Activated naive CD4-positive, alpha-beta T cell treated with anti-CD3 and anti-CD28 coated beads, Interleukin-2, amount 50 U/mL, for 24 hours (primary cell): ENCODE results near the gene AUTS2.
"Not testable (repeated sequence)": the region's sequence is repeated elsewhere in the genome, so short reads cannot be mapped to it uniquely, and the experiment has no call there.

Experiments used
- H3K27ac Mint-ChIP-seq: one replicate; pipeline ENCODE4 v1.8.0; 2021; ENCODE audit warnings: mild to moderate bottlenecking, mixed read lengths
- H3K27me3 Mint-ChIP-seq: one replicate; pipeline ENCODE4 v1.8.0; 2021; ENCODE audit warnings: mixed read lengths
- H3K36me3 Mint-ChIP-seq: one replicate; pipeline ENCODE4 v1.8.0; 2021; ENCODE audit warnings: mixed read lengths
- H3K4me1 Mint-ChIP-seq: one replicate; pipeline ENCODE4 v1.8.0; 2021; ENCODE audit warnings: mixed read lengths
- H3K4me3 Mint-ChIP-seq: one replicate; pipeline ENCODE4 v1.8.0; 2021; ENCODE audit warnings: mild to moderate bottlenecking, mixed read lengths
- H3K9me3 Mint-ChIP-seq: one replicate; pipeline ENCODE4 v1.8.0; 2021; ENCODE audit warnings: mixed read lengths

Gene AUTS2

DNA sequence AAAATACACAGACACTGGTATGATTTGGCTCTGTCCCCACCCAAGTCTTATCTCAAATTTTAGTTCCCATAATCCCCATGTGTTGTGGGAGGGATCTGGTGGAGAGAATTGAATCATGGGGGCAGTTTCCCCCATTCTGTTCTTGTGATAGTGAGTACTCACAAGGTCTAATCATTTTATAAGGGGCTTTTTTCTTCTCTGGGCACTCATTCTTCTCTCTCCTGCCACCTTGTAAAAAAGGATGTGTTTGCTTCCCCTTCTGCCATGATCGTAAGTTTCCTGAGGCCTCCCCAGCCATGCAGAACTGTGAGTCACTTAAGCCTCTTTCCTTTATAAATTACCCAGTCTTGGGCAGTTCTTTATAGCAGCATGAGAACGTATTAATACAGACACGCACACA lies 677.3 kb downstream of the AUTS2 start:
- not testable (repeated sequence) for H3K27me3 Mint-ChIP-seq, H3K4me1 Mint-ChIP-seq, H3K9me3 Mint-ChIP-seq, H3K4me3 Mint-ChIP-seq, H3K36me3 Mint-ChIP-seq, H3K27ac Mint-ChIP-seq

DNA sequence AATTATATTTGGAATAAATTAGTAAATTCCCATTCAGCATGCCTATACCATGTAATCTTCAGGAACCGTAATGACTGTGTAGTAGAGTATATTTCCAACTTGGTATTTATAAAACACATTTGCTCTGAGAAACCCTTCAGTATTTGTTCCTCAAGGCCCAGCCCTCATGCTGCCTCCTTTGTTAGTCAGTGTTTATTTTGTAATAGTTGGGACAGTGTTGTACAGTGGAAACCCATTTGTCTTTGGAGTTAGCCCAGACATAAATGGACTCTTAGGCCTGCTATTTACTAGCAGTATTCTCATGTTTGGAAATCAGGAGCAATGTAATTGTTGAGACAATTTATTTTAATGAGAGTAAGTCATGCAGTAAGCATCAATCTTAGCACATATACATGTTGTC lies 686.9 kb downstream of the AUTS2 start:
- no peak overlapping the region for H3K4me3 Mint-ChIP-seq
- H3K27ac Mint-ChIP-seq, result no peak overlapping the region
- H3K27me3 Mint-ChIP-seq, result no peaks in the 10 kb centered on the region
- no peaks in the 10 kb centered on the region for H3K4me1 Mint-ChIP-seq
- peaks cover 5% of the 10 kb centered on the region for H3K9me3 Mint-ChIP-seq
- no peaks in the 10 kb centered on the region for H3K36me3 Mint-ChIP-seq

DNA sequence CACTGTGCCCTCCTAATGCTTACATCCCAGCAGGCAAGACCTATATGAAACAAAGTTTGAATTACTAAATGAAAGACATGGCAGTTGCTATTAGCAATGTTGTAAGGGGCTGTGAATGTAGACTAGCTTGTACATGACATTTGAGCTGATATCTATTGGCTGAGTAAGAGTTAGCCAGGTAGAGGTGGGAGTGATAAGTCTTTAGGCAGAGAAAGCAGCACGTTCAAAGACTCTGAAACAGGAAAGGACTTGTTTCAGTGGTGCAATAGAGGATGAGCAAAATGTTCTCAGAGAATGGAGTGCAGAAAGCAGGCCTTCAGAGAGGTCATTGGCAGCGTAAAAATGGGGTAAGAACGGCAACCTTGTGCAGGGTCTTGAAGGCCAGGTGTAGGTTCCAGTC lies 687.6 kb downstream of the AUTS2 start:
- H3K36me3 Mint-ChIP-seq, result no peaks in the 10 kb centered on the region

GRCh38 chr7:70288781-70289456 lies 690.6 kb downstream of the AUTS2 start:
- H3K36me3 Mint-ChIP-seq, result no peaks in the 10 kb centered on the region
- no peak overlapping the region for H3K4me3 Mint-ChIP-seq
- H3K4me1 Mint-ChIP-seq, result no peaks in the 10 kb centered on the region
- no peaks in the 10 kb centered on the region for H3K27me3 Mint-ChIP-seq
- peaks cover 5% of the 10 kb centered on the region for H3K9me3 Mint-ChIP-seq
- no peak overlapping the region for H3K27ac Mint-ChIP-seq

More for the DNA sequence above, 687.6 kb downstream of the AUTS2 start:
- Mint-ChIP-seq H3K27ac (no peak overlapping the region), H3K4me3 (no peak overlapping the region), H3K27me3 (no peaks in the 10 kb centered on the region), H3K4me1 (no peaks in the 10 kb centered on the region), H3K9me3 (peaks cover 5% of the 10 kb centered on the region)

DNA sequence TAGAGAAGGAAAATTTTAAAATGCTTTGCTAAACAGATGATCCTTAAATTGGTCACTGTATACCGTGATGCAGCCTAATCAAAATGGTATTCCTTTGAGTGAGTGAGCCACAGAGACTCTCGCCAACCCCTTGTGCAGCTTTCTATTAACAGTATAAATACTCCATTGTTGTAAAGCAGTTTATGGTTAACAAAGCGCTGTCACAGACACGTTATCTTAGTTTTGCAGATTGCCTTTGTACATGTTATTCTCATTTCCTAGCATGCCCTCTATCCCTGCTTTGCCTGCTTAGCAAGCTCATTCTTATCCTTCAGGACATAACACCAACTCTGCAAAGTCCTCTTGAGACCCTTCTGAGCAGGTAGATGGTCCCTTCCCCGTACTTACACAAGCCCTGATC lies 694.4 kb downstream of the AUTS2 start:
- H3K27me3 Mint-ChIP-seq, result no peaks in the 10 kb centered on the region
- no peaks in the 10 kb centered on the region for H3K36me3 Mint-ChIP-seq
- no peak overlapping the region for H3K27ac Mint-ChIP-seq
- no peaks in the 10 kb centered on the region for H3K9me3 Mint-ChIP-seq
- no peak overlapping the region for H3K4me3 Mint-ChIP-seq
- H3K4me1 Mint-ChIP-seq, result no peaks in the 10 kb centered on the region

DNA sequence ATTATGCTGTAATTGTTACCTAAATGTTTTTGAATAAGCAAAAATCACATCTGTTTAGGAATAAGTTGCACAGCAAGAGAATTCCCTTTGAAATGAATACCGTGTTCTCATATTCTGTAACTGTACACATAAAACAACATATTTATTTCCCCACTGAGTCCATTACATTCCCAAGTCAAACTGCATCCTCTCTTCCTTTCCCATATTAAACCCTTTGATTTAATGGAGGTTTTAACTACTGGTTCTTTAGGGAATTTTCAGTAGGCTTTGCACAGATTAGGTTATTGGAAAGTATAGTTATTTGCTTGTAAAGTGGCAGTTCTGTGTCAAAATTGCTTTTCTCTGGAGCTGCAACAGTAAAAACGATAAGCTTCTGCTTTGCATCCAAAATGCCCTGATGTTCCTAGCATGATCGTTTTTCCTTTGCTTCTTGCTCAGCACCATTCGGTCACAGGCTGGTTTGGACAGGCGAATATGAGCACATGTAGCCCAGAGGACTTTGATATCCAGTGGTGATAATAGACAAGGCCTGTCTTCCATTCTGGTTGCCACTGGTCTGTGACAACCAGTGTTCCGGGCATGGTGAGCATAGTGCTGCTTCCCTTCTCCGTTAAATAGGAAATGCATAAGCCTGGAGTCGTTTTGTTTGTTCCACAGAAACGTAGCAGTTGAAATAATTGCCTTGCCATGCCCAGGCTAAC lies 696.1 kb downstream of the AUTS2 start:
- H3K27ac Mint-ChIP-seq, result no peak overlapping the region
- no peaks in the 10 kb centered on the region for H3K27me3 Mint-ChIP-seq
- no peaks in the 10 kb centered on the region for H3K9me3 Mint-ChIP-seq
- no peaks in the 10 kb centered on the region for H3K36me3 Mint-ChIP-seq
- H3K4me3 Mint-ChIP-seq, result no peak overlapping the region
- H3K4me1 Mint-ChIP-seq, result no peaks in the 10 kb centered on the region

DNA sequence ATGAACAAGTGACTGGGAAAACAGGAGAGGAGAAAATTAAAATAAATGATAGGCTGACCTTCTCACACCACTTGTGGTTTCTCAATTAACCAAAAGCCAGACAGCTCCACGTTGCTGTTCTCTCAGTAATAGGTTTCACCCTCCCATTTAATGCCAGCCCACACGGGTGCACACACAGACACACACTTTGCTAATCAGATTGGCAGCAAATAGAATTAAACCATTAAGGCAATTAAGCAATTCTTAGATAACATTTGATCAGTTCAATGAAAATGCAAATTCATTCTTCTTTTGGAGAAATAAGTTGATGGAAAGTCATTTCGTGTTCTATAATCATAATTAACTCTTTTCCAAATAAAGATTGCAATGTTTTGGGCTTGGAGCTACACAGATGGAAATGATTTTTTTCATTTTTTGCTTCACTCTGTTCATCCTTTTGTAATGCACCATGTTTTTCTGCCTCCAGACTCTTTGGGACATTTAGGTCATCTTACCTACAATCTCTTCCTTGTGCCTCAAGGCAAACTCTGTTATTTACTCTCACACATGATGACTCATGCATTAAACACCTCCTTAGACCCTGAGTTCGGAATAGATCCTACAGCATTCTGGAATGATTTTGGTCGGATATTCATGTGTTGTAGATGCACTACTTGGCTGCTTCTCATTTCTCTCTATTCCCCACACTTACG lies 700.7 kb downstream of the AUTS2 start:
- H3K9me3 Mint-ChIP-seq, result no peaks in the 10 kb centered on the region
- H3K4me1 Mint-ChIP-seq, result no peaks in the 10 kb centered on the region
- no peaks in the 10 kb centered on the region for H3K36me3 Mint-ChIP-seq
- no peaks in the 10 kb centered on the region for H3K27me3 Mint-ChIP-seq
- H3K27ac Mint-ChIP-seq, result no peak overlapping the region
- H3K4me3 Mint-ChIP-seq, result no peak overlapping the region

DNA sequence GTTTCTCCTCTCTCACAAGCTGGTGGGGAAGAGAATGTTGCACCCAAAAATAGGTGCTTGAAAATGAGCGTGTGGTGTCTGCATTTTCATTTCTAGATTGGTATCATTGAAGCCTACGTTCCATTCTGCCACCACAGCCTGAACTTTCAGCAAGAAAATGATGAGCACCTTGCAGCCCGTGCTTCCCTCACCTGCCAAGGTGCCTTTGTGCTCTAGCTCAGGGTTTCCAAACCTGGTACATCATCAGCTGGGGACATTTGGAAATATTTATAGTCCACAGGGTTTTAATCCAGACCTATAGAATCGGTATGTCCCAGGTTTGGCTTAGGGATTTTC lies 701.2 kb downstream of the AUTS2 start:
- Mint-ChIP-seq H3K27me3 (no peaks in the 10 kb centered on the region), H3K27ac (no peak overlapping the region), H3K4me3 (no peak overlapping the region), H3K9me3 (no peaks in the 10 kb centered on the region), H3K36me3 (no peaks in the 10 kb centered on the region), H3K4me1 (no peaks in the 10 kb centered on the region)

DNA sequence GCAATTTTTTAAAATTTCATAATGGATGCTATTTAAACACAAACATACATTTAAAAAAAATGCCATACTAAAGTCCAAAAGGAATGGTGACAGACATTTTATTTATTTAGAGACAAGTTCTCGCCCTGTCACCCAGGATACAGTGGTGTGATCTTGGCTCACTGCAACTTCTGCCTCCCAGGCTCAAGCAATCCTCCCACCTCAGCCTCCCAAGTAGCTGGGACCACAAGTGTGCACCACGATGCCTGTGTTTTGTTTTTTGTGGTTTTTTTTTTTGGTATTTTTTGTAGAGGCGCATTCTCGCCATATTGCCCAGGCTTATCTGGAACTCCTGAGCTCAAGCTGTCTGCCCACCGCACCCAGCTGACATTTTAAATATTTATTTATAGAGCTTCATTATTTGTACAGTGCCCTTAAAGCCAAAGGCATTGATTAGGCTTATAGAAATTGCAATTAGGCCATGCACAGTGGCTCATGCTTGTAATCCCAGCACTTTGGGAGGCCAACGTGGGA lies 703.5 kb downstream of the AUTS2 start:
- Mint-ChIP-seq H3K27me3 (no peaks in the 10 kb centered on the region), H3K9me3 (no peaks in the 10 kb centered on the region), H3K4me1 (no peaks in the 10 kb centered on the region), H3K4me3 (no peak overlapping the region), H3K27ac (no peak overlapping the region), H3K36me3 (no peaks in the 10 kb centered on the region)

DNA sequence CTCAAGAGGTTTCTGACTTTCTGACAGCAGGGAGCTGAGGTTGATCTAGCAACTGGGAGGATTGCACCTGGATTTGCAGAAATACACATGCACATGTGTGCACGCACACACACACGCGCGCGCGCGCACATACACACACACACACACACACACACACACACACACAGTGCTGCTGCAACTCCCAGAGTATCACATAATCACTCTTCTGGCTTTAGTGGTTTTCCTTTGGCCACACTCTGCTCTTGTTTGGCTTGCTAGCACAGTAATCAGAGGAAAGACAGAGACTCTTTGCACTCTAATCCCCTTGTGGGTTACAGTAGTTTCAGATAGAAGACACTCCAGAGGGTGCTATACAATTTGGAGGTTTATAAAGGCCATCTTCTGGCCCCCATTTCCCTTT lies 705.0 kb downstream of the AUTS2 start:
- Mint-ChIP-seq H3K27ac (no peak overlapping the region), H3K9me3 (peaks cover 6% of the 10 kb centered on the region), H3K4me3 (no peak overlapping the region), H3K36me3 (no peaks in the 10 kb centered on the region), H3K27me3 (no peaks in the 10 kb centered on the region), H3K4me1 (no peaks in the 10 kb centered on the region)

DNA sequence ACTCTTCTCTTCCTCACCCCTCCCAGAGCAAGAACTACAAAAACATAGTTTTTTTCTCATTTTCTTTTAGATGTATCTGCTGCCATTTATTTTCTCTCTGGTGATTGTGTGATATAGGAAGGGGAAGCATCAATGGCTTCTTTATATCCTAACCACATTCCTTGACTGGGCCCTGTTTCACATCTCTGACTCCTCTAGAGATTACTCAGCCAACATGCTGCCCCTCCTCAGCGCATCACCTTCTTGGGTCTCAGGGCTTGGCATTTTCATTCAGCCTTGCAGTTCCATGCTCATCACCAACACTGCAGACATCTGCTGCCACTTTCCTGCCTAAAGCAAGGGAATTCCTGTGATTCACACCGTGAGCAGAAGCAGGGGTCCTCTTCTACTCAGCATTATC lies 705.5 kb downstream of the AUTS2 start:
- Mint-ChIP-seq H3K4me1 (no peaks in the 10 kb centered on the region), H3K27me3 (no peaks in the 10 kb centered on the region), H3K27ac (no peak overlapping the region), H3K36me3 (no peaks in the 10 kb centered on the region), H3K9me3 (peaks cover 6% of the 10 kb centered on the region), H3K4me3 (no peak overlapping the region)

DNA sequence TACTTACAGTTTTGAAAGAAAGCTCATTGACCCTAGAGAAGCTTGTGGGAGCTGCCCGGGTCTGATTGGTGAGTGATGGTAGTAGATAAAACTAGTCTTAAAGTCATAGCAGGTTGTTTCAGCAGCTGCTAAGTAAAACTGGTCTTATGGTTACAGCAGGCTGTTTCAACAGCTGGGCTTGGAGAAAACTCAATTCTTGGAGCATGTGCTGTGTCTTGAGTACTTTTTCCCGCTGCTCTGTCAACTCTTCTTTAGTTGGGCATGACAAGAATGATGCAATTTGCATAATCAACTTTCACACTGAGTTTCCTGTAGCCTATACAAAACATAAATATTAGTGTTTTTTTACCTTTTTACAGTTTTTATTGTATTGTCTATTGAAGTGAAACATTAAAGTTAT lies 707.9 kb downstream of the AUTS2 start:
- Mint-ChIP-seq H3K4me1 (no peaks in the 10 kb centered on the region), H3K4me3 (no peak overlapping the region), H3K9me3 (peaks cover 6% of the 10 kb centered on the region), H3K36me3 (no peaks in the 10 kb centered on the region), H3K27ac (no peak overlapping the region), H3K27me3 (no peaks in the 10 kb centered on the region)

DNA sequence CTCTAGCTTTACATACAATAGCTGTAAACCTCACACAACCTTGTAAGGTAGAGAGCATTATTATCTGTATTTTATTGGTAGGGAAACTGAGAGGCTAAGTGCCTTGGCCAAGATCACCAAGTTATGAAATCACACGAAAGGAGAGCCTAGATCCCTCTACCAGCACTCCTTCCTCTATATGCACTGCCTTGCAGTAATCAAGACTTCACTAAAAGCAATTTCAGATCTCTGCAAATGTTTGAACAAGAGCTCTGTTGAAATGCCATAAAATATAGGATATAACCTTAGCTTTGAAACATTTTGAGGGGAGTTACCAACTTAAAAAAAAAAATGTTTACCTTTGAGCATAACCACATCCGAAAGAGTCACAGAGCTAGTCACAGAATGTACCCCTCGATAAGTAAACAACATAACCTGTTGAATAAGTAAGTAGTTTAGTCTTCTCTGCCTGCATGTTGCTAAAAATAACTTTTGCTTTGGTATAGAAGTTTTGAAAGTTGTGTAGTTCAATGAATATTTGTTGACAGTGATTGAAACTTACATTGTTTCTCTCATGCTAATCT lies 709.4 kb downstream of the AUTS2 start:
- Mint-ChIP-seq H3K9me3 (peaks cover 6% of the 10 kb centered on the region), H3K36me3 (no peaks in the 10 kb centered on the region), H3K4me1 (no peaks in the 10 kb centered on the region), H3K27ac (no peak overlapping the region), H3K27me3 (no peaks in the 10 kb centered on the region), H3K4me3 (no peak overlapping the region)

DNA sequence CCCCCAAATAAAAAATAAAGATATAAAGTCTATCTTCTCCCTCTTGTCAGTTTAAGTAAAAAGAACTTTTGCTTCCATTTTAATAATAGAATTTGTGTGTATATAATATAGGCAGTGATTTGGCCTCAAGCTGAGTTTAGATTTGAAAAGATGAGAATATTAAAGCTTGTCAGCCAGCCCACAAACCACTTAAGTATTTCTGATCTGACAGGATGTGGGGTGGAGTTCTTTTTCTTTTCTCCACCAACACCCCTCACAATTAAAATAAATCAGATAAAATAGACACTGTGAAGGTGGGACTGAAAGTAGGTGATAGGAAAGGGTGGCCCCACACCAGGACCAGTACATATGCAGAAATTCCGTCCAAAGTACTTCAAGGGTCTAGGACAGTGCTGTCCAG lies 714.1 kb downstream of the AUTS2 start:
- Mint-ChIP-seq H3K36me3 (no peaks in the 10 kb centered on the region), H3K4me3 (no peak overlapping the region), H3K27me3 (no peaks in the 10 kb centered on the region), H3K4me1 (no peaks in the 10 kb centered on the region), H3K9me3 (peaks cover 6% of the 10 kb centered on the region), H3K27ac (no peak overlapping the region)

DNA sequence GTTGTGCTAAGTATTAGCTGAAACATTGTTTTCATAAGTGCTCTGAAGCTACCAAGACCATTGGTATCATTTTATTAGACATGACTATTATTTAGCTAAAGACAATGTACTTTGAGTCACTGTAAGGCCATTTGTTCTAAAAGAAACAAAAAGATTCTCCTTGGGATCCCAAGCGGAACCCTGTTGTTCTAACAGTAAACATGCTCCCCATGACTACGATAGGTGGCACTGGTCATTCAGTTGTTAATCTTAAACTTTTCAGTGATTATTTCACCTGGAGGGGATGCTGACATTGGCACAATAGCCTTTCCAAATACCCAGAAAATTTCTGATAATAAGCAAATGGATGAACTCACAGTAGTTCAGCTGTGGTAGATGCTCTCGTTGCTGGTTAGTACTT lies 715.0 kb downstream of the AUTS2 start:
- Mint-ChIP-seq H3K4me1 (no peaks in the 10 kb centered on the region), H3K36me3 (no peaks in the 10 kb centered on the region), H3K4me3 (no peak overlapping the region), H3K27ac (no peak overlapping the region), H3K27me3 (no peaks in the 10 kb centered on the region), H3K9me3 (no peaks in the 10 kb centered on the region)

DNA sequence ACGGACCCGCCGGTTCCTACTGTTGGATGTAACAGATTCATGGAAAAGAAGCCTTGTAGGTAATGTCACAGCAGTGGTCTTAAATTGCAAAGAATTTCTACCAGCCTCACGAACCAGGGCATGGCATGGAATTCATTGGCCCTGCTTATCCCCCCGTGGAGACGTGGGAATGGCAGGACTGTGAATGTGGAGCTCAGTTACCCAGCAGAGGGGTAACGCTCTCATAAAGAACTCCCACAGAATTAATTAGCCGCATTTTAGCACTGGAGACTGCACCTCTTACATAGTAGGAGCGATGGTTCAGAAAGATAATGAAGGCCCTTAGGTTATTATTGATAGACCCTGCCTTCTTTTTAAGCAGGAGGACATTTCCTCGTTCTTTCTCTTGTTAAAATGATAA lies 715.4 kb downstream of the AUTS2 start:
- Mint-ChIP-seq H3K27me3 (no peaks in the 10 kb centered on the region), H3K27ac (no peak overlapping the region), H3K36me3 (no peaks in the 10 kb centered on the region), H3K9me3 (no peaks in the 10 kb centered on the region), H3K4me3 (no peak overlapping the region), H3K4me1 (no peaks in the 10 kb centered on the region)
